Kasumi-1 (cell line): Measurements from ENCODE around the gene PRKG1.

Experiments used
- DNase-seq, 2 experiments: peaks; one replicate each; lab custom pipeline; 2025; lab: John Stamatoyannopoulos, UW

PRKG1 gene

DNA sequence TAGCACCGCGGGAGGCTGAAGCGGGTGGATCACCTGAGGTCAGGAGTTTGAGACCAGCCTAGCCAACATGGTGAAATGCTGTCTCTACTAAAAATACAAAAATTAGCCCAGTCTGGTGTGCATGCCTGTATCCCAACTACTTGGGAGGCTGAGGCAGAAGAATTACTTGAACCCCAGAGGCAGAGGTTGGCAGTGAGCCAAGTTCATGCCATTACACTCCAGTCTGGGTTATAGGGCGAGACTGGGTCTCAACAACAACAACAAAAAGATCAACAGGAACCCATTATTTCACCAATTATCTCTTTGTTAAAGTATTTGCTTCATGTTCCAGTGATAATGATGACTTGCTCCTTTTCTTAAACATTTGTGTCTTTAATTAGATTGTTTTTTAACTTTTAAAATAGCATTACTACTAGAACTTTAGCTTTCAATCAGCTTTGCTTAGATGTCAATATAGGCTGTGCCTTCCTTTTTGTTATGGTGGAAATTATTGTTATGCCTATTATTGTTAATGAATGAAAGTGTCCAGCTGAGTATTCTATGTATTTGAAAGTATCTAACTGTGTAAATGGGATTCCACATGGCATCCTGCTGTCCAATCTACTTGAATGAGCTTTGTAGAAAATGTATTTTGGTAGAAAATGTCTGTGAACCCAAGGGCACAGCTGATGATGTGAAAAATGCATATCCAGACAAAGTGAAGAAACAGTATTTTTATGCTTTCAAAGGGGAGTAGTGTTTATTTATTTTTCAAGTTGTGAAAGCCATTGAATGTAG lies 686.8 kb downstream of the PRKG1 start:
- no peak for DNase-seq

DNA sequence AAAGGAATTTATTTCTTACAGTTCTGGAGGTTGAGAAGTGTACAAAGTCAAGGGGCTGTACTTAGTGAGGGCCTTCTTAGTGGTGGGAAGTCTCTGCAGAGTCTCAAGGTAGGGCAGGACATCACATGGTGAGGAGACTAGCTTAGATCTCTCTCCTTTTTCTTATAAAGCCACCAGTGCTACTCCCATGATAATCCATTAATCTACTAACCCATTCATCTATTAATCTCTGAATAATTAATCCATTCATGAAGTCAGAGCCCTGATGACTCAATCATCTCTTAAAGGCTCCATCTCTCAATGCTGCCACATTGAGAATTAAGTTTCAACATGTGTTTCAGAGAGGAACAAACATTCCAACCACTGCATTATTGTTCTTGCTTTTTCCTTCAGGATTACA lies 689.5 kb downstream of the PRKG1 start:
- no peak for DNase-seq

DNA sequence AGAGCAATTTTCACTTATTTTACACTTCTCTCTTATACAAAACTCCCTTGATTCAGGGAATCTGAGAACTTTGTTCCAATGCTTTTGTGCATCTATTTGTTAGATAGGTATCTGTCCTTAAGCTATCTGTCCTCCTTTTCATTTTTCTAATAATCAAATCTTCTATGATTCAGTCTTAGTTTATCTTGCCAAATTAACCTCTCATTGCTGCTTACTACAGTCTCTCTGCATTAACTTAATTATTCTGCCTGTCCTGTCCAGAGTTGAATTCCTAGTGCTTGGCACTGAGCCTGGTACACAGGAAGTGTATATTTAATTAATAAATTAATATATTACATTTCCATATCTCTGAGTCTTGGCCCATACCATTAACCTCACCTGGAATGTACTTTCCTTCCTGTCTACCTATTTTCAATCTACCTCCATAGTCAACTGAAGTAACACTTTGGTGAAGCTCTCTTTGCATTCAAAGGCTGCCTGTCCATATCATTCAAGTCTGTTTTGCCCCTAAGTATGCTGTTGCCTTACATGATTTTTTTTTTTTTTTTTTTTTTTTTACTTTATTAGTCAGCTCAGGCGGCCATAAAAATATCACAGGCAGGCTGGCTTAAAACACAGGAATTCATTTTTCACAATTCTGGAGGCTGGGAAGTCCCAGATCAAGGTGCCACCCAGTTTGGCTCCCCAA lies 691.1 kb downstream of the PRKG1 start:
- no peak for DNase-seq

DNA sequence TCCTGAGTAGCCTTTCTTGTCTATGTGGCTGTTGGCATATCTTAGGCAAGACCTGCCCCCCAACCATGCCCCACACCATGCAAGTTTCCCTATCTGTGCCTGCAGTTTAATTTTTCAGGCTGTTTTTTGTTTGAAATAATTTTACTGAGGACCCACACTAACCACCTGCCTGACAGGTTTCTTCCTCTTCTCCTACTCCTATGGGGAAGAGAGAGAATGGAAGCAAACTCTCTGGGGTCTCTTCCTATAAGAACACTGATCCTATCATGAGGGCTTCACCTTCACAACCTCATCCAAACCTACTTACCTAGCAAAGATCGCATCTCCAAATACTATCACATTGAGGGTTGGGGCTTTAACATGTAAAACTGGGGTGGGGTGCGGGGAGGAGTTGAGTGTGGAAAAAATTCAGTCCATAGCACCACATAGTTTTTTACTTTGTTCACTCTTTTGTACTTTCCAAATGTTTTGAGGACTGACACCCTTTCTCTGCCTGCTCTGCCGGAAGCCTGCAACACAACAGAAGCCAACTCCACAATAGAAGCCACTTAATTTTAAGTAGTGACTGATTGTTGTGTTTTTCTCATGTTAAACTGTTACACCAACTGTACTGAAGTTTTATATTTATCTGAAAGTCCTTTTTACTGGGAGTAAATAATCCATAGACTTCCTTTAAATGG lies 692.3 kb downstream of the PRKG1 start:
- DNase-seq = no peak

DNA sequence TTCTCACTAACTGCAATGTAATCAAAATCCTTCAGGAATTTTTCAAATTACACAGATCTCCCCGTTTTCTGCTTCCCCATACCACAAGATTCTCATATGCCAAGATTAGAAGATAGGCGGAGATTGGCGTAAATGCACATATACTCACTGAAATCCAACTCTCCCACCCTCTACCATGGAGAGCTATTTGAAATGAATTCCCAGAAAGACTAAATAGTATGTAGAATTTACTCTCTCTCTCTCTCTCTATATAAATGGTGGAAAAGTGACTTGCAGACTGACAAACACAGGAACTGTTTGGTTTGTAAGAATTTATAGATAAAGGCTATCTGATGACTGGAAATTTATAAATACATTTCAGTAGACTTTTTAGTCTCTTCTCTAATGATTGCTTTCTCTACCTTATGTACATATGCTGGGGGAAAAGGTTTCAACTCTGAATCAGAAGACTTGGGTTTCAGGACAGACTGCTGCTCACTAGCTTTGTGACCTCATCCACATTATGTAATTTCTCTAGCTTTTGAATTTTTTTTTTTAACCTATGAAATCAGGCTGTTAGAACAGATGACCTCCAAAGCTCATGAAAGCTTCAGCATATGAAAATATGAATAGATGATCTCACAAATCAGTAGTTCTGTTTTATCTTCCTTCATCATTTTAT lies 692.9 kb downstream of the PRKG1 start:
- DNase-seq = no peak

DNA sequence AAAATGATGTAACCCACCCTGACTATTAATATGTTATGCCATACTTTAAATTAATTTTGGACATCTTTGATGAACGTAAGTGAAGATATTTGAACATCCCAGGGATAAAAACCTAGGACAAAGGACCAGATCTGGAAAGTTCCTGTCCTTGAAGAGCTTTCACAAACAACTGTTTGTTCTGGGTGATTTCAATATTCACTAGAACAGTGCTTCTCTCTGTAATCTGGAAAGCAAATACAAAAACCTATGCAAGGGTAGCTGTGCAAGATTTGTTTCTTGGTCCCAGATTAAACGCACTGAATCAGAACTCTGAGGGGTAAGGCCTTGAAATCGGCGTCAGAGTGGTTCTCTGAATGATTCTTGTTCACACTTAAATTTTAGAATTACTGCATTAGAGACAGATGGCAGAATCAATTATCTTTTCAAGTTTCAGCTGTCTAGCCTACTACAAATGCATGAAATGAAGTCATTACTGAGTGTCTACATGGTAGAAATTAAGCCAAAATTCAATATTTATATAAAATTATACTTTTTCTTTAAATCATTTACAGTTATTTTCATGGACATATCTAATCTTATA lies 694.7 kb downstream of the PRKG1 start:
- DNase-seq = no peak

DNA sequence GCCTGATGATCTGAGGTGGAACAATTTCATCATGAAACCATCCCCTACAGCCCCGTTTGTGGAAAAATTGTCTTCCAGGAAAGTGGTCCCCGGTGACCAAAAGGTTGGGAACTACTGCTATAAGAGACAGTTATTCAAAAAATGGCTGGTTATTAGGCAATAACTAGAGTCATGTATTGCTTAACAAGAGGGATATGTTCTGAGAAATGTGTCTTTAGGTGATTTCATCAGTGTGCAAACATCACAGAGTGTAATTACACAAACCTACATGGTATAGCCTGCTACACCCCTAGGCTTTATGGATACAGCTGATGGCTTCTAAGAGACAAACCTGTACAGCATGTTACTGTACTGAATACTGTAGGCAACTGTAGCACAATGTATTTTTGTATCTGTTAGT lies 696.4 kb downstream of the PRKG1 start:
- DNase-seq = no peak

DNA sequence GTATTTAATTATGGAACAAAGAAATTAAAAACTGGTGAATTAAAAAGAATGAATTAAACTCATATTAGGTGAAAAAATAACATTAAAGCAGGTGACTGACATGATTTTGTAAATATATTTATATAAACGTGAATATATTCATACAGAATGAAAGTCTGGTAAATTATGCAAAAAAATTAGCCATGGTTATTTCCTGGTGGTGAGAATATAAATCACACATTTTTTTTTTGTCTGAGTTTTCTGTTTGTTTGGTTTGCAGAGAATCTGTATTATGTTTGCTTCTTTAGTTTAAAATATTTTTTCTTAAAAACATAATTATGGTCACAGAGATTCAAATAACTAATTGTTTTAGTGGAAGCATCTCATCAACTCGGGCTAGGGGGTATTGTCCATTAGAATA lies 698.1 kb downstream of the PRKG1 start:
- DNase-seq = no peak

DNA sequence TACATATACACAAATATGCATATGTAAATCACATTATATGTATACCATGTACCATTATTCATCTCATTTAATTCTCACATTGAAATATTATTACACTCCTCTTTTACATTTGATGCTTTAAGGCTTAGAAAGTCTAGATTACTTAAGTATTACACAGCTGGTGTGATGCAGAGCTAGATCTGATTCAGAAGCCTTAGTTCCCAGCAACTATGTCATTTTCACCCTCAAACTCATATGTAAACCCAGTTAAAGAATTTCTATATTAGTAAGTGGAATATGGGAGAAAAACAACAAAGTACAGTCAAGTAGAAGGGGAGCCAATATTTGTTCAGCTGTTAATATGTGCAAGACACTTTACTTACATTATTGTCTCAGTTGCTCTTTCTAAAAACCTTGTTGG lies 699.4 kb downstream of the PRKG1 start:
- no peak for DNase-seq

DNA sequence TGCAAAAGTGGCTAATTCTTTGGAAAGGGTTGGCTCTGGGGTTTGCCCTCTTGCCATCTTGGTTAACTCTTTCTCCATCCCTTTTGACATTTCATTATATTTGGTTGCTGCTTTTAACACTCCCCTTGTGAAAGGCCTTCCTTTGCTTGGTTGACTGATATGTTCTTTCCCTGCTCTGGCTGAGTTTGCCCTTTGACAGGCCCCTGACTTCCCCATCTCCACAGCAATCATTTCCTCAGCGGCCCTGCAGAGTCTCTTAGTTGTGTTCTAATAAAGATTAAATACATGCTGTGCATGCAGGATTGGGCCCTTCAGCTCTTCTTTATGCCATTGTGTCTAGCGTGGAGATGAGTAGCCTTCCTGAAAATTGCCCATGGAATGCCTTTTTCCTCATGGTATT lies 709.7 kb downstream of the PRKG1 start:
- peak; percentile 58 to 75 for DNase-seq

DNA sequence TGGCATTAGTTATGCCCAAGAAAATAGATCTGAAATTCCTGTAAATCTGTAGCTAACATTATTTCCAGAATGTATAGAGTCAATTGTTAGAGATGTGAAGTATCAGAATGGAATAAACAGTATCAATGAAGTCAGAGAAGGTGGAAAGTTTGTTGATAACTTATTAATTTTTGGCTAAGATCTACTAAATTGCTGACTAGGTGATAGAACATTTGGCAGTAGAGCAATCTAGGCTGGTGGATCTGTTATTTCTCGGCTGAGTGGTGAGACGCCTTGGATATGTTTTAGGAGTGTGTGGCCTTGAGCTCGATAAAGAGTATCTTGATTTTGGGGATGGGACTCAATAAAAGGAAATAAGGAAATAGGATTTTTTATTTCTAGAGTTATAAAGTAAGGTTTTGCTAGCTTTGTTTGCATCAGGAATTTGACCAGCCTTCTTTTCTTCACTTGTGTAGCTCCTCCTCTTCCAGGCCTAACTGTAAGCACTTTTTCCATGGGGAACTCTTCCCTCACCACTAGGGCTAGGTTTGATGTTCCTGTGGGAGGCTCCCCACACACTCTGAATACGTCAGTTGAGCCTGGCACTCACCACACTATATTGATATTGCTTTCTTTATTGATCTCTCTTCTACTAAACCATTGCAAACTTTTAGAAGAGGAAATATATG lies 711.9 kb downstream of the PRKG1 start:
- no peak for DNase-seq

DNA sequence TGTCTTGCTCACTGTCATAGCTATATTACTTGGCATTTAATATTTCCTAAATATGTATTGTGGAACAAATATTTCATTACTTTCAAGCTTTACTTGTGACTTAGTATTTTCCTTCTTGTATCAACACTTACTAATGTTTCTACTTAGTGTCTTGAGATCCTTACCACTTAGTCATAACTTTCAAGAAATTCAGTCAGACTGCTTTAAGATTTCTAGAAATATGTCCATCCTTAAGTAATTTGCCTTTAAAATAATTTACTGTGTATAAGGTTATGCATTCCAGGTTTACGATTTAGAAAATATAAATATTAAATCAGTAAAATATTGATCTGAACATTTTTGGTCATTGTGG lies 712.4 kb downstream of the PRKG1 start:
- DNase-seq = no peak

DNA sequence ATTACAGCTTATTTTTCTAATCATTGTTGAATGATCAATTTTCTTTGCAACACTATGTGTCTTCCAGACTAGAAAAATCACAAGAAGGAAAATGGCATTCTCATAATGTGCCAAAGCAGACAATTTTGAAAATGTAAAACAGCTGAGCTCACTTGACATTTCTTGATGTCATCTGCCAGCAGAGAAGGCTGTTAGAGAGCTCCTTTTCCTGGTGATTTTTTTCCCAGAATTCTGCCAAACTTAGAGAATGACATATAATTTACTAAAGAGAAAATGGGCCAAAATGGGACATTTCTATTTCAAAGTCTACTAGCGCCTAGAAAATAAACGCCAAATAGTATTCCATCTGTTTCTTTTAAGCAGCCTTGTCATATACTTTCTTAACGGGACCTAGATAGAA lies 714.0 kb downstream of the PRKG1 start:
- DNase-seq = no peak

DNA sequence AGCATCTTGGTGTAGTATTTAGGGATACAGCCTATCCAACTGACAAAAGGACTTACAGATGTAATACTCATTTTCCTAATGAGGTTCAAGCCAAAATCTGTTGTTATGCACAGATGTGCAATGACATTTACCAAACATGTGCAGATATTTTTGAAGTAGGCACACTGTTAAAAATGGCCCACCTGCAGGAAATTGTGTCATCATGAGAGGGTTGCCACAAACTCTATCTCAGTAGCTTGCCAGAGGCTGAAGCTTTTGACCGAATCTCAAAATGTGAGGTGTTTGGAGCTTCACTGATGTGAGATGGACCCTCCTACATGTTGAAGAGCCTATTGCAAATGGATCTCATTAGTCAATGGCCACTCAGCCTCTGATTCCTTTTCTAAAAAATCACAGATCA lies 714.8 kb downstream of the PRKG1 start:
- DNase-seq = no peak

DNA sequence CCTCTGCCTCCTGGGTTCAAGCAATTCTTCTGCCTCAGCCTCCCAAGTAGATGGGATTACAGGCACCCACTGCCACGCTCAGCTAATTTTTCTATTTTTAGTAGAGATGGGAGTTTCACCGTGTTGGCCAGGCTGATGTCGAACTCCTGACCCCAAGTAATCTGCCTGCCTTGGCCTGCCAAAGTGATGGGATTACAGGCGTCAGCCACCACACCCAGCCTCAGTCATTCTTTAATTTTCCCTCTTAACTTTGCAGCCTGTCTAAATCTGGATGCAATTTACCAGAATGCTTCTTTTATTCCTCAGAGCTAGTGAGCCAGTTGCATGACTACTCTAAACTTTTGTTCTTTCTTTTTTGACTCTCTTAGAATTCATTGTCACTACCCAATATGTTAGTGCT lies 715.6 kb downstream of the PRKG1 start:
- no peak for DNase-seq

DNA sequence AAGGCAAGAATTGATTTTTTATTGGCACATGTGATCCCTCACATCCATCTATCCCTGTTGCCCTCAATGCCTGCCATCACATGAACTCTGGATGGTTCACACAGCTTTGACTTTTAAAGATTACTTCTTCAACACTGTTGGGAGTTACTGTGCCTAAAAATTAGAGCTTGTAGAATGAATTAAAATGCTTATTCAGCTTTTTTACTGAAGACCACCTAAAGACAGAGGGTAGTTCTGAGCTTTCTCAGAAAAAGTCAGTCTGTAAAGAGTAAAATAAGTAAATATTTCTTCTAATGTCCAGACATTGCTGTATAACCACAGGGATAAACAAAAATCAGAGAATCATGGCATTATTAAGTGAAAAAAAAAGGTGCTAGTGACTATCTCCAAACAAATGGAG lies 718.4 kb downstream of the PRKG1 start:
- no peak for DNase-seq

DNA sequence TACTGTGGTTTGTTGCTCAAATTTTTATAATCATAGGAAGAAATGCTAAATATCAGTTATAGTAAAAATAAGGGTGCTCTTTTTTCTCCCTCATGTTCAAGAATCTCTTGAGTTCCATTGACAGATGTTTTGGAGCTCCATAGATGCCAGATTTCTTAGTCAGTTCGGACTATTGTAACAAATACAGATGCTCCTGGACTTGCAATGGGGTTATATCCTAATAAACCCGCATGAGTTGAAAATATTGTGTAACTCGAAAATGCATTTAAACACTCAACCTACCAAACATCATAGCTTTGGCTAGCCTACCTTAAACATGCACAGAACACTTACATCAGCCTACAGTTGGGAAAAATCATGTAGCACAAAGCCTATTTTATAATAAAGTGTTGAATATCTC lies 725.8 kb downstream of the PRKG1 start:
- DNase-seq = no peak

DNA sequence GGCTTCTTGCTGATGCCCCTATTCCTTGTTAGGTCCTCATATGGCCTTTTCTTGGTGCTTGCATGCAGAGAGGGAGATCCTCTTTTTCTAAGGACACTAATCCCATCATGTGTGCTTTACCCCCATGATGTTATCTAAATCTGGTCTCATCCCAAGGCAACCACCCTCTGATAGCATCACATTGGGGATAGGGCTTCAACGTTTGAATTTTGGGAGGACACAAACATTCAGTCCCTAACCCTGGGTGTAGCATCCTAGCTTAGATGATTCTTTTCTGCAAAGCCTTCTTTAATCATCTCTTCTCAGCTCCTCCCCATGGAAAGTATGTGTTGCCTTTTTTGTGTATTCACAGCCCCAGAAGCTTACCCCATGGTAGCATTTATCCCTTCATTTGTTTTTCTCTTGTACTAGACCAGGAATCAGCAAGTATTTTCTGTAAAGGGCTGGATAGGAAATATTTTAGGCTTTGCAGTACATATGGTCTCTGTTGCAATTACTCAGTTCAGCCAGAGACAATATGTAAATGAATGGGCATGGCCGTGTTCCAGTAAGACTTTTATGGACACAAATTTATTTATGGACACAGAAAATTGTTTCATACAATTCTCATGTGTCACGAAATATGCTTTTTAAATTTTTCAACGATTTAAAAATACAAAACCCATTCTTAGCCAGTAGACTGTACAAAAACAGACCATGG lies 726.6 kb downstream of the PRKG1 start:
- no peak for DNase-seq

DNA sequence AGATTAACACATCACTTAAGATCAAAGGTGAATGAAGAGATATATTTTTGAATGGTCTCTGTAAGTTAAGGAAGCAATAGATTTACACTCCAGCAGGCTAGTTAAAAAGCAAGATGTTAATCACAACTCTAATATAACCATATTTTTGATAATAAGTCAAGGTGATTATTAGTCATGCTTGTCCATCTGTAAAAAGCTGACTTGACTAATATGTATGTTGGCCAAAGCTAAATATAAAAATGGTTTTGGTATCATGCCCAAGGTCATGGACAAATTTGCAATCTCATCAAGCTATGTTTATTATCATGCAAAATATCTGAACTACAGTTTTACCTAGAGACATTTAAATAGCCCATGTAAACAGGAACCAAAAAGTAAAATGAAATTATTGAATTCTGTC lies 727.7 kb downstream of the PRKG1 start:
- DNase-seq = no peak

DNA sequence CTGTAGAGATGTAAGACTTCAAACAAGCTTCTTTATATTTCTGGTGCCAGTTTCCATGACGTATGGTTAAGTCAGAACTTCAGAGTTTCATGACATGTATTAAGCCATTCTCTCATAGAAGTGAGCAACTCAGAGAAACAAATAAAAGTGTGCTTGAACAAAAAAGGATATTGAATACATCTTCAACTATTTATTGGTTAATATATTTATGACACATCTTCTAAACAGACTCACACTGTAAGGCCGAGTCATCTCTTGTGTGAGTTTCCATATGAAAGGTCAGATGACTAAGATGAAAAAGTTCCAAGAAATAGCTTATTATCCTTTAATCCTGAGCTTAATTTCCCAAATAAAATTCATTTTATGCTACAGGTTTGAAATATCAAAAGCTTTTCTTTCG lies 730.6 kb downstream of the PRKG1 start:
- DNase-seq = no peak
